Metanephros (tissue), 1 donor: Measurements from ENCODE around the gene BMAL2. TPM values are rescaled to one million over a fixed set of nuclear protein-coding genes. Genes with fewer than 3 reads are reported as not detected.

Experiments used
- total RNA-seq: library from RNA; depleted of rRNA; stranded (reverse); fragments of >200 nt; gene quantifications from one replicate; pipeline ENCODE4 v1.2.3, GENCODE V29; 2014

The BMAL2 gene
- 3.1 TPM for total RNA-seq

GRCh38 chr12:27332714-27333402, at the start of gene BMAL2:
Gene BMAL2, plus strand, starts transcription at chr12:27332836. Its CDS starts 237 bp downstream, at chr12:27333073.

Other genes with a start within 250 kb of the BMAL2 start
- gene STK38L, start 88.5 kb upstream of the BMAL2 start, total RNA-seq, result 27.2 TPM
- 0.18 TPM for gene SMCO2, start 113.9 kb downstream of the BMAL2 start, total RNA-seq
- gene PPFIBP1, start 191.4 kb downstream of the BMAL2 start, total RNA-seq, result 137 TPM